ENCODE data around the gene PGAP1.

The PGAP1 gene

DNA sequence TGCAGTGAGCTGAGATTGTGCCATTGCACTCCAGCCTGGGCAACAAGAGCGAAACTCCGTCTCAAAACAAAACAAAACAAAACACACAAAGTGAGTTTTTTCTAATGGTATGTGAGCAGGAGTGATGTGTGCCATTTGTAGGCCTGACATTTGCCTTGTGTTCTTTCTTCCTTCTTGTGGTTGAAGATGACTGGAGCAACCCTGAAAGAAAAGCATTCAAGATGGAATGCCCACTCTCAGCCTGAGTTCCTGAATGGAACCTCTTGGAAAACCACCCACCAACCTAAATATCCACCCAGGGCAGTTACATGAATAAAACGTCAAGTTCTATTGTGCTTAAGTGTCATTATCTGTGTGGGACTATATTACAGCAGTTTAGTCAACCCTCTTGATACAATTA lies 26.5 kb downstream of the PGAP1 start:
- TF ChIP-seq SIN3A (IDR thresholded peaks at IDR 0.05; ENCODE audit: borderline replicate concordance, insufficient read depth, low read length), result no peak
- no peak for TF ChIP-seq TAF1 (IDR thresholded peaks at IDR 0.05; ENCODE audit: borderline replicate concordance, insufficient read depth, low read length)
- TF ChIP-seq POLR2AphosphoS5 (IDR thresholded peaks at IDR 0.05; ENCODE audit: low read depth, low read length), result no peak

DNA sequence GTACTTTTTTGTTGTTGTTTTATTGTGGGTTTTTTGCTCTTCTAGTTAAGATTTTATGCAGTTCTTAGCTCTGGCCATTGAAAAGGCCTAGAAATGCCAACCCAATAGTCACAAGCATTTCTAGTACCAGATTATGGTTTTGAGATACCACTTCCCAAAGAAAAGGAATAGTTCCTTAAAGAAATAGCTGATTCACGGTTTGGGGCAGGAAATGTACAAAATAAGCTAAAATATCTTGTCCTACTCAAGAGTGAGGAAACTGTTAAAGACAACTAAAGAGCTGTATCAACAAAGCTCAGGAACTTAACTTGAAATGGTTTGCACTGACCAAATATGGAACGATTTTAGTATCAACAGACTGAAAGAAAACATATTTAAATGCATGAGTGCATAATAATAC lies 35.4 kb downstream of the PGAP1 start:
- no peak for TF ChIP-seq FOXP2 (optimal IDR thresholded peaks at IDR 0.05; ENCODE audit: borderline replicate concordance, extremely low read depth, extremely low read length, insufficient read depth)
- TF ChIP-seq, protein P1, sequence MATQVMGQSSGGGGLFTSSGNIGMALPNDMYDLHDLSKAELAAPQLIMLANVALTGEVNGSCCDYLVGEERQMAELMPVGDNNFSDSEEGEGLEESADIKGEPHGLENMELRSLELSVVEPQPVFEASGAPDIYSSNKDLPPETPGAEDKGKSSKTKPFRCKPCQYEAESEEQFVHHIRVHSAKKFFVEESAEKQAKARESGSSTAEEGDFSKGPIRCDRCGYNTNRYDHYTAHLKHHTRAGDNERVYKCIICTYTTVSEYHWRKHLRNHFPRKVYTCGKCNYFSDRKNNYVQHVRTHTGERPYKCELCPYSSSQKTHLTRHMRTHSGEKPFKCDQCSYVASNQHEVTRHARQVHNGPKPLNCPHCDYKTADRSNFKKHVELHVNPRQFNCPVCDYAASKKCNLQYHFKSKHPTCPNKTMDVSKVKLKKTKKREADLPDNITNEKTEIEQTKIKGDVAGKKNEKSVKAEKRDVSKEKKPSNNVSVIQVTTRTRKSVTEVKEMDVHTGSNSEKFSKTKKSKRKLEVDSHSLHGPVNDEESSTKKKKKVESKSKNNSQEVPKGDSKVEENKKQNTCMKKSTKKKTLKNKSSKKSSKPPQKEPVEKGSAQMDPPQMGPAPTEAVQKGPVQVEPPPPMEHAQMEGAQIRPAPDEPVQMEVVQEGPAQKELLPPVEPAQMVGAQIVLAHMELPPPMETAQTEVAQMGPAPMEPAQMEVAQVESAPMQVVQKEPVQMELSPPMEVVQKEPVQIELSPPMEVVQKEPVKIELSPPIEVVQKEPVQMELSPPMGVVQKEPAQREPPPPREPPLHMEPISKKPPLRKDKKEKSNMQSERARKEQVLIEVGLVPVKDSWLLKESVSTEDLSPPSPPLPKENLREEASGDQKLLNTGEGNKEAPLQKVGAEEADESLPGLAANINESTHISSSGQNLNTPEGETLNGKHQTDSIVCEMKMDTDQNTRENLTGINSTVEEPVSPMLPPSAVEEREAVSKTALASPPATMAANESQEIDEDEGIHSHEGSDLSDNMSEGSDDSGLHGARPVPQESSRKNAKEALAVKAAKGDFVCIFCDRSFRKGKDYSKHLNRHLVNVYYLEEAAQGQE (IDR thresholded peaks at IDR 0.05; ENCODE audit: insufficient read depth in 1 of 2, low read depth in 2 of 2, low read length in 2 of 2), result no peak

DNA sequence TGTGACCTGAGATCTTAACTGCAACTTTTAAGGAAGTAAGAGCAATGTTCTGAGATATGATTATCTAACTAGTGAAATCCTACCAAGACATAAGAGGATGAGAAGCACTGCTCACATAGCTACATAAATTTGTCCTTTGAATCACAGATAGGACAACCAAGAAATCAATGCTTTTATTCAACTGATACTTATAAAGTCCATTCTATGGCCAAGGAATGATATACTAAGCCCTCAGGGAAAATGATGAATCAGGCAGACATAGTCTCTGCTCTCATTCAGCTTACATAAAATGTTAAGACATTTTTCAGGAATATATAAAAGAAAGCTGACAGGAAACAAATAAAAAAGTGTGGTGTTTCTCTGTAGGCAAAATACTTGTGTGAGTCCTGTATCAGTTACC lies 39.1 kb downstream of the PGAP1 start:
- TF ChIP-seq POLR2AphosphoS5 (IDR thresholded peaks at IDR 0.05; ENCODE audit: low read depth, low read length) (no peak), SIN3A (IDR thresholded peaks at IDR 0.05; ENCODE audit: borderline replicate concordance, insufficient read depth, low read length) (no peak), TAF1 (IDR thresholded peaks at IDR 0.05; ENCODE audit: borderline replicate concordance, insufficient read depth, low read length) (no peak), FOXP2 (optimal IDR thresholded peaks at IDR 0.05; ENCODE audit: borderline replicate concordance, extremely low read depth, extremely low read length, insufficient read depth) (no peak)
- TF ChIP-seq, protein P1 (IDR thresholded peaks at IDR 0.05; ENCODE audit: insufficient read depth in 1 of 2, low read depth in 2 of 2, low read length in 2 of 2), result no peak

DNA sequence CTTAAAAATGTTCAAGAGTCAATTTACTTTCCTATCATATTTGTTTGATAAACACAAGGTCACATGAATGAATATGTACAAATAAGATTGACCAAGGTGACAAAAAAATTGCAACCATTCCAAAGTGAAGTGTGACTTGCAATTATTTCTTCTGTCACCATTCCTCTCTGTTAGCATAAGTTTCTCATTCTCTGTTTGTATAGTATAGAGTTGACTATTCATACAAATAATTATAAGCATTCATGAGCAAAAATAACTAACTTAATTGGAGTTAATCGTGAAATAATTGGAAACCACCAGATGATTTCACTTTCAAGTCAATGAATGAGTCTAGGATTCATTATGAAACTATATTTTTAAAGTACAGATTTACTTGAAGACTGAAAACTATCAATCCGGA lies 42.1 kb downstream of the PGAP1 start:
- TF ChIP-seq, protein P1 (IDR thresholded peaks at IDR 0.05; ENCODE audit: insufficient read depth in 1 of 2, low read depth in 2 of 2, low read length in 2 of 2), result no peak
- TF ChIP-seq SIN3A (IDR thresholded peaks at IDR 0.05; ENCODE audit: borderline replicate concordance, insufficient read depth, low read length), result no peak
- no peak for TF ChIP-seq POLR2AphosphoS5 (IDR thresholded peaks at IDR 0.05; ENCODE audit: low read depth, low read length)
- no peak for TF ChIP-seq FOXP2 (optimal IDR thresholded peaks at IDR 0.05; ENCODE audit: borderline replicate concordance, extremely low read depth, extremely low read length, insufficient read depth)
- no peak for TF ChIP-seq TAF1 (IDR thresholded peaks at IDR 0.05; ENCODE audit: borderline replicate concordance, insufficient read depth, low read length)

DNA sequence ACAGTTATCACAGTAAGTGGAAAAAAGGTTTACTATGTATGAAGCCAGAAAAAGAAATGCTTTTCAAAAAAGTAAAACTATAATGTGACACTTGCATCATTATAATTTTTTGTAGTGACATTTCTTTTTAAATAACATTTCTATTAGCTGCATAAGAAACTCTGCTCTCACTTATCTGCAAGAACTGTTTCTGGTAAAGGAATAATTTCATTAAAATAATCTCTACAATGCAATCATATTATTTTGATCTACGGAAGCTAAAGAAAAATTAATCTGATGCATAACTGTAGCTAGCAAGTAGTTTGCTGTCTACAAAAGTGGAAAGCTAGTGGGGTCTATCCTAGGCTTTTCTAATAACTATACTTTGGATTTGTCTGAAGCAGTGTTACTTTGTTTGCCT lies 50.1 kb downstream of the PGAP1 start:
- TF ChIP-seq, protein P1 (IDR thresholded peaks at IDR 0.05; ENCODE audit: insufficient read depth in 1 of 2, low read depth in 2 of 2, low read length in 2 of 2), result no peak
- TF ChIP-seq TAF1 (IDR thresholded peaks at IDR 0.05; ENCODE audit: borderline replicate concordance, insufficient read depth, low read length) (no peak), POLR2AphosphoS5 (IDR thresholded peaks at IDR 0.05; ENCODE audit: low read depth, low read length) (no peak), SIN3A (IDR thresholded peaks at IDR 0.05; ENCODE audit: borderline replicate concordance, insufficient read depth, low read length) (no peak), FOXP2 (optimal IDR thresholded peaks at IDR 0.05; ENCODE audit: borderline replicate concordance, extremely low read depth, extremely low read length, insufficient read depth) (no peak)
